ENCODE measurements around the gene ACBD4. TPM values are rescaled to one million over a fixed set of nuclear protein-coding genes. Genes with fewer than 3 reads are reported as not detected.
A peak's percentile ranks its signal among the peaks of the same experiment; 100 is the strongest.

ACBD4 gene
- total and polyA plus RNA-seq, 2 of the 13 experiments (the other 11 are each of a cell fraction or from before 2014, with no cell fraction given): 16.1 to 26.9 TPM

GRCh38 chr17:45113424-45113754 is 22.1 kb upstream of the ACBD4 start (continued):
- TF ChIP-seq ZNF607 (CRISPR knock-in tag; IDR thresholded peaks at IDR 0.05; ENCODE audit: borderline replicate concordance) (no peak), LCORL (IDR thresholded peaks at IDR 0.05) (no peak), LCORL (CRISPR knock-in tag; IDR thresholded peaks at IDR 0.05) (peak; percentile 87), BCL6 (CRISPR knock-in tag; IDR thresholded peaks at IDR 0.05) (peak; percentile 48), PAXIP1 (CRISPR knock-in tag; conservative IDR thresholded peaks at IDR 0.05) (peak; percentile 53), NCOR1 (IDR thresholded peaks at IDR 0.05; ENCODE audit: borderline replicate concordance, low read length) (0 out of 2 replicates have a peak, but pooled peaks have one; percentile 59), SALL1 (CRISPR knock-in tag; IDR thresholded peaks at IDR 0.05) (peak; percentile 57; the same call in 1 of the 2 replicates), ZNF841 (CRISPR knock-in tag; IDR thresholded peaks at IDR 0.05; ENCODE audit: borderline replicate concordance) (no peak), NAIF1 (CRISPR knock-in tag; IDR thresholded peaks at IDR 0.05; ENCODE audit: borderline replicate concordance) (no peak)

GRCh38 chr17:45114117-45114932 is 21.2 kb upstream of the ACBD4 start:
- FAIRE-seq (no peak), ATAC-seq (no peak), DNase-seq (ENCODE audit: low spot score) (no peak)
- no TSS peak for BruUV-seq (replicated peaks)
- Histone ChIP-seq H4K20me1 (ENCODE audit: insufficient read depth, low read length) (no peaks in the 10 kb centered on the region), H3K9me3 (ENCODE audit: low read length) (no peaks in the 10 kb centered on the region), H3K9ac (ENCODE audit: insufficient read depth, low read depth, low read length) (no peak overlapping the region), H2AFZ (ENCODE audit: low read length) (no peak overlapping the region), H3K4me2 (ENCODE audit: low read depth, low read length) (no peak overlapping the region), H3K27ac (ENCODE audit: extremely low read length, insufficient read depth, low read length) (no peak overlapping the region), H3K36me3 (replicated peaks in 1 of 2; ENCODE audit: control insufficient read depth in 1 of 2, insufficient read depth in 2 of 2, low read length in 2 of 2) (peaks cover 0 to 2% of the 10 kb centered on the region in 2 experiments; a peak in 1 of 5 replicates), H3K79me2 (ENCODE audit: insufficient read depth, low read length) (no peaks in the 10 kb centered on the region), H3K27me3 (ENCODE audit: control insufficient read depth in 1 of 2, insufficient read depth in 2 of 2, low read length in 2 of 2) (no peaks in the 10 kb centered on the region), H3K4me3 (replicated peaks in 1 of 3; ENCODE audit: insufficient read depth in 1 of 3, low read depth in 2 of 3, low read length in 3 of 3) (no peak overlapping the region), H3K4me1 (ENCODE audit: insufficient read depth, low read length) (peaks cover 51% of the 10 kb centered on the region)
- ChIA-PET POLR2A (interaction anchor here (0.7 to 1.3 kb wide), 3 partner anchors 9 to 15 kb away, joined by 3 to 4 read pairs (median 3); no protein-coding TSS in a partner anchor), CTCF (ENCODE audit: low intra/inter-chr PET ratio, low total read pairs) (no interaction called here)
- in situ Hi-C loops (cut with HindIII; ENCODE audit: extremely low pct_ligation_motif_present, low pct_unique_long_range_greater_than_20kb) (no loop called here), intact Hi-C loops (cut with micrococcal nuclease; ENCODE audit: unreplicated experiment) (no loop called here)
- TF ChIP-seq ZBTB33 (CRISPR knock-in tag; IDR thresholded peaks at IDR 0.05): 0 out of 2 replicates have a peak, but pooled peaks have one; percentile 53
- TF ChIP-seq AGO2 (optimal IDR thresholded peaks at IDR 0.05; ENCODE audit: low read depth, low read length): peak; percentile 9
- no peak for TF ChIP-seq FOXA3 (CRISPR knock-in tag; IDR thresholded peaks at IDR 0.05)
- TF ChIP-seq NFKB2 (CRISPR knock-in tag; IDR thresholded peaks at IDR 0.05; ENCODE audit: borderline replicate concordance): 0 out of 2 replicates have a peak, but pooled peaks have one; percentile 16
- 91% methylated on average over 14 of the region's 19 CpGs for WGBS (ENCODE audit: low lambda C conversion rate)
